Measurements from ENCODE around the gene TNFRSF8.

The TNFRSF8 gene

DNA sequence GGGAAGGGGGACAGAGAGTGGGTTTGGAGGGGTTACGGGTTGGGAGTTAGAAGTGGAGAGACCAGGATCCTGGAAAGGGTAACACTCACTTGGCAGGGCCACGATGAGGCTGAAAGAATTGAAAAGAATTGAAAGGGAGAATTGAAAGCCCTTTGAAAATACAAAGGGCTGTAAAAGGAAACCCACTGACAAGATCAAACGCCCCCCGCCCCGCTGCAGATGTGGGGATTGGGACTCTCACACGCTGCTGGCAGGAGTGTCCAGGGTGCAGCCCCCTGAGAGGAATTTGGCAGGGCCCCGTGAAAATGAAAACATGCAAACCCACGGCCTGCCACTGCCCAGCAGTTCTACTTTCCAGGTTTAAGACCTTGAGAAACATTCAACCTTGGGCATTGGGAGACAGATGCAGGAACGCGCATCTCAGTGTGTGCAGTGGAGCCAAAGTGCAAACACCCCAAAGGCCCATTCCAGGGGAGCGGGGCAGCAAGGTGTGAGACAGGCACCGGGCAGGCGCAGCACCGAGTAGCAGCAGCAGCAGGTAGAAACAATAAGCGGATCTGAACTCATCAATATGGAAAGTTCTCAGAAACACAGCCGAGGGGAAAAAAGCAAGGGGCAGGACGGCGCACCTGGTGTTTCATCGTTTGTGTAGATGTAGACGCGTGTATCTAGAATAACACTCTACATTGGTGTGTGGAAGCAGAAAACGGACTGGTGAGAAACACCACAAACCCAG is 95.4 kb downstream of the TNFRSF8 start:
- DNase-seq (ENCODE audit: low read depth), result no peak

DNA sequence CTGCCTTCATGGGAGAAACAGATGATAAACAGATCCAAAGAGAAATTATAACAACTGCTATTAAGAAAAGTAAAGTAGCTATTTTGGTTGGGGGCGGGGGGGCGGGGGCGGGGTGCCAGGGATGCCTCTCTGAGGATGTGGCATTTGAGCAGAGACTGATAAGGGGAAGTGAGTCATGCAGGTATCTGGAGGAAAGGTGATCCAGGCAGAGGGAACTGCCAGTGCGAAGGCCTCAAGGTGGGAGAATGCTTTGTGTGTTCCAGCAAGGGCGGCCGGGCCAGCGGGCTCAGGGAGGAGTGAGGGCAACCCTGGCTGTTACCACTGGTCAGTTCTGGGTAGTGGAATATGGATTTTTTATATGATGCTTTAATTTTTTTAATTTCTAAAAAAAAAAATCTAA is 96.7 kb downstream of the TNFRSF8 start:
- DNase-seq (ENCODE audit: low read depth), result no peak

DNA sequence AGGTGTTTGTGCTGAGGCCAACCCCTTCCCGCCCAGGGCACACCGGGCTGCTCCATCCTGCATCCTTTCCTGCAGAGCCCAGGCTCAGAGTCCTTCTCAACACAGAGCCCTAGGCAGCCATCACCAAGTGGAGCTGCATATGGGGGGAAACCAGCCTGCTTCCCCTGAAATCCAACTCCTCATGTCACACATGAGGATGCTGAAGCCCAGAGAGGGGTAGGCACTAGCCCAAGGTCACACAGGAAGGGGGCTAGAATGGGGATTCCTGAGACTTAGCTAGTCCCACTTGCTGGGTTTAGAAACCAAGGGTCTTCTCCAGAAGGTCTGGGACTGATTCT is 98.2 kb downstream of the TNFRSF8 start:
- no peak for DNase-seq (ENCODE audit: low read depth)

DNA sequence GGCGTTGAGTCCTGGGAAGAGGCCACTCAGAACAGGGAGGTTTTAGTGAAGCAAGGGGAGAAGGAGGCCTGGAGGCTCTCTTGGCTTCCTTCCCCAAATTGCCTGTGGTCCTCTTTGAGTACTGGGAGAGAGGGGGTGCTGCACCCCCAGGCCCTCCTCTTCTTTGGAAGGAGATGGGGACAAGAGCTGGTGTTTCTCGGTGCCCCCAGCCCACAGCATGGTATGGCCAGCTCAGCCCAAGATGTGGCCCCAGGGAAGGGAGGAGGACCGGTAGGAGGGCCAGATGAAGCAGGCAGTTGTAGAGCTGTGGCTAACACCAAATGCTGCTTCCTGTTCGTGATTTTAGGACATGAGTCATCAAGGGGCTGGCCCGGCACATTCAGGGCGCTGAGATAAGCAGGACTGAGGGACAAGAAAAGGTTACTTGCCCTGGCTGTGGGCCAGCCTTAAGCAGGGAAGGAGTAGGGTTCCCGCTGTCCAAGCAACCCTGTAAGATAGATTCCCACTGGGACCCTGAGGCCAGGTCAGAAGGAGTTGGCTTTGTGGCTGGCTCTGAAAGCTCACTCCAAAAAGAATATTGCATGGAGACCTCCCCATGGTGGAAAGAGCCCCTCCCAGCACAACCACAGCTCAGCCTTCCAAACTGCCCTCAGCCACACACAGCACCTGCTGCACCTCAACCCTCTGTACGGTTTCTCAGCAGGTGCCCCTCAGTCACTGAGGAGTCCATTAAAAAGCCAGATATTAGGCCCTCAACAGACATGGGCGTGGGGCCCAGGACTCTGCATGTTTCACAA is 98.8 kb downstream of the TNFRSF8 start:
- no peak for DNase-seq (ENCODE audit: low read depth)

DNA sequence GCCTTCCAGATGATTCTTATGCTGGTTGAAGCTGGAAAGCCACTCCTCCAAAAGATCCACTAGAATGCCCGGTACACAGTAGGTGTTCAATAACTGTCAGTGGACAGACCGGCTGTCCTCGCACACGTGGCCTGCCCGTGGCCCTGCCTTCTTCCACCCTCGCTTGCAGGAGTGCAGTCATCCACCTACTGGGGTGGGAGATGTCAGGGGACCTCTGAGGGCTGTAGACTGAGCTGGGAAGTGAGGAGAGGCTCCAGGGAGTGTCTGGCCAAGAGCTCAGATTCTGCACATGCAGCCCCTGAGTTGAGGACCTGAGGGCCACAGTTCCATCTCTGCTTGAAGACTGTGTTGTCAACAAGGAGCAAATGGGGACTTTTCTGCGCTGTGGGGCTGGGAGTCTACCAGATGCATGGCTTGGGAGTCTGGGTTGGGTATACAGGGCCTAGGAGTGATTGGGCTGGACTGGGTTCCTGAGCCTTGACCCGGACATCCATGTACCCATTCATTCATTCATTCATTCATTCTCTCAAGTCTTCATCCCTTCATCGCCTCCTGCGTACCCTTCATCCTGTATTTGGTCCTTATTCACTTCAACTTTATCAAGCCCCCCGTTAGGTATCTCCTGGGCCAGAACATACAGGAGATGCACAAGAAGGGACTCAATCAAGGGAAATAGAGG is 99.5 kb downstream of the TNFRSF8 start:
- DNase-seq (ENCODE audit: low read depth), result no peak

DNA sequence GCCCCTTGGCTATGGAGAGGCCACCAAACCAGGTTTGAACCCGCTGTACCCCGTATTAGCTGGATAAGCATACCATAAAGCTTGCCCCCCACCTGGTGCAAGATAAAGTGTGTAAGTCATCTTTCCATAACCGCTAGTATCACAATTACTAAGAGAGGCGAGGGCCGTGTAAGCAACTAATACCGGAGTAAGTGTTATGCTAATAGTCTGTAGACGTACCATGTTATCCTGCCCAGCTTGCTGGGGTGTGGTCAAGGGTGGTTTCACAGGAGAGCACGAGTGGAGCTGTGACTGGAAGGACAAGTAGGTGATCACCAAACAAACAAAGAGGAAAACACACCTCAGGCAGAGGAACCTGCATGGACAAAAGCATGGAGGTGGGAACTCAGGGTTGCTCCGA is 100.1 kb downstream of the TNFRSF8 start:
- no peak for DNase-seq (ENCODE audit: low read depth)

DNA sequence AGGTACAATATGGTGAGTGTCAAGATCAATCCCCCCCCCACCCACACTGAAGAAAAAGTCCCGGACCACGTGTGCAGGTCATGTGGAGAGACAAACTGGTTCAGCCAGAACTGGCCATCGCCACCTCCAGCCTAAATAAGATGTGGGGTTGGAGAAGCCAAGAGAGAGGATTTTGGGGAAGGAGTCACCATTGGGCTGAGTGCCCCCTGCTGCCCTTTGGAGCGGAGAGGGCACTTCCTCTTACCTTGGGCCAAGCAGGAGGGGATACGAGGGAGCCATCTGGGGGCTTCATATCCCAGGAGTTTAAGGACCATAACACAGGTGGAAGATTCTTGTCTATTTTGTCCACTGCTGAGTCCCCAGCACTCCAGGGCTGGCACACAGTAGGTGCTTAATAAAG is 101.1 kb downstream of the TNFRSF8 start:
- no peak for DNase-seq (ENCODE audit: low read depth)

DNA sequence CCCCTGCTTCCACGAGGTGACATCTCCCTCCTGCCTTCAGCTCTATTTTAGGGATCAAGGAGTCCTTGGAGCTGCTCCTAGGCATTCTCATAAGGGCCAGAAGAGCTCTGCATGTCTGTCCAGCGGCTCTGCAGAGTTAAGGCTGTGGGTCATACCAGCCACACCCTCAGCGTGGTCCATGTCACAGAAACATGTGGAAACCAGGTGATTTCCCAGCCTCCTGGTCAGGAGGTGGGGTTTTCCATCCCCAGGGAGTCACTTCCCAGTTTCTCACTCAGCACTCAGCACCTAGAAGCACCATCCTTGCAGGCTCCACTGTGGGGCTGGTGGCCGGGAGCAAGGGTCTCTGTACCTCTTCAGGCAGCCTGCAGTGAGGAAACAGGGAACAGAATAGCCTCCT is 102.2 kb downstream of the TNFRSF8 start:
- DNase-seq (ENCODE audit: low read depth), result no peak

DNA sequence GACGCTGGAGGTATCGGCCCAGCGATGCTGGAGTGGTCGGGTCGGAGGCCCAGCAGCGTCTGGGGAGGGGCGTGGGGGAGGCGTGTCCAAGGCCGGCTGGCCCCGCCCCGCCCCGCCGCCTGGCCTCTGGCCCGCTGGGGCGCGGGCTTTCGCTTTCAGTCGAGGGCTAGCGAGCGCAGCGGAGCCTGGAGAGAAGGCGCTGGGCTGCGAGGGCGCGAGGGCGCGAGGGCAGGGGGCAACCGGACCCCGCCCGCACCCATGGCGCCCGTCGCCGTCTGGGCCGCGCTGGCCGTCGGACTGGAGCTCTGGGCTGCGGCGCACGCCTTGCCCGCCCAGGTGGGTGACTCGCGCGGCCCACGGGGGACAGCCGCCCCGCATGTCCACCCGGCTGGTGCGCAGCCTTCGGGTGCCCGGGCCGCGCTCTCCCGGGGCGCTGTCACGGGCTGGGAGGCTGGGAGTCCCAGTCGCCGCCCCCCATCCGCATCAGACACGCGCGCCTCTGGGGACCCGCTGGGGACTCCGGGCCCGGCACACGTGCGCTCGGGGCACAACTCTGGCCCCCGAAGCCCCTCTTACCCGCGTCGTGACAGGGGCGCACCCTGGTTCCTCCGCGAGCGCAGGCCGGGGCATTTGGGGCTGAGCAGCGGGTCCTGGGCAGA is 103.9 kb downstream of the TNFRSF8 start, which contains the start of gene TNFRSF1B:
TSS of gene TNFRSF1B (plus strand) at position 158 of the 659 bp plus-strand sequence. CDS start at position 259, 101 bp downstream.
- no peak for DNase-seq (ENCODE audit: low read depth)

DNA sequence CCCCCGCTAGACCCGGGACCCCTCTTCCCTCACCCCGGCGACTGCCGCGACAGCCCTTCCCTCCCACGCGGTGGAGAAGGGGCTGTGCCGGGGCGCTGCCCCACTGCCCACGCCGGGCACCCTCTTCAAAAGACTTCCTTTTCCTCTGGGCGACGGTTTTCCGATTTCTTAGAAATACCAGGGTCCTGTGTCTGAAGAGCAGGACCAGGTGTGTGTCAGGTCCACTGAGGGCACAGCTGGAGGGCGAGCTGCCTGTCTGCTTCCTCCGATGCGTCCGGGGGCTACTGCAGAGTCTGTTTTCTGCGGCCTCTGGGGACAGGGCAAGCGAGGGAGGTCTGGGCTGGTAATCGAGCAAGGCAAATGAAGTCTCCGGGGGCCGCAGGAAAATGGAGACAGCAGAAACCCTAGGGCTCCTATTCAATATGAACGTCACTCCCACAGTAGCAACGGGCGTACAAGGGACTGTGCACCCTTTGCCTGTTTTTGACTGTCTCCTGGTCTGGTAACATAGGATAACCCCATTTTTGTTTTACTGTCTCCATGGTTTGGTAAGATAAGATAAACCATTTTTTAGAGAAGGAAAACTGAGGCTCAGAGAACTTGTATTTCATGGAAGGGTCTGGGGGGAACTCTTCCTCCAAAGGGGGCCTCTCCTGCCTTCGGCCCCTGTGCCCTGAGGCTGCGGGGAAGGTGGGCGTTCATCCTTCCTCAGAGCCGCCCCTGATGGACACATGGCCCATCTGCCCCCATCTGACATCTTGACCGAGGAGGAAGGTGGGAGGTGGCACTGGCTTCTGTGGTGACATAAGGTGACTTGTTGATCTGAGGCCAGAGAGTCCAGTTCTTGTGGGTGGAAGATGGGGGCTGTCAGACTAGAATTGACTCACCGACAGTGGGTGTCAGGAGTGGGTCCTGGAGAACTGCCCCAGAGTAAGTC is 104.7 kb downstream of the TNFRSF8 start:
- DNase-seq (ENCODE audit: low read depth), result no peak

DNA sequence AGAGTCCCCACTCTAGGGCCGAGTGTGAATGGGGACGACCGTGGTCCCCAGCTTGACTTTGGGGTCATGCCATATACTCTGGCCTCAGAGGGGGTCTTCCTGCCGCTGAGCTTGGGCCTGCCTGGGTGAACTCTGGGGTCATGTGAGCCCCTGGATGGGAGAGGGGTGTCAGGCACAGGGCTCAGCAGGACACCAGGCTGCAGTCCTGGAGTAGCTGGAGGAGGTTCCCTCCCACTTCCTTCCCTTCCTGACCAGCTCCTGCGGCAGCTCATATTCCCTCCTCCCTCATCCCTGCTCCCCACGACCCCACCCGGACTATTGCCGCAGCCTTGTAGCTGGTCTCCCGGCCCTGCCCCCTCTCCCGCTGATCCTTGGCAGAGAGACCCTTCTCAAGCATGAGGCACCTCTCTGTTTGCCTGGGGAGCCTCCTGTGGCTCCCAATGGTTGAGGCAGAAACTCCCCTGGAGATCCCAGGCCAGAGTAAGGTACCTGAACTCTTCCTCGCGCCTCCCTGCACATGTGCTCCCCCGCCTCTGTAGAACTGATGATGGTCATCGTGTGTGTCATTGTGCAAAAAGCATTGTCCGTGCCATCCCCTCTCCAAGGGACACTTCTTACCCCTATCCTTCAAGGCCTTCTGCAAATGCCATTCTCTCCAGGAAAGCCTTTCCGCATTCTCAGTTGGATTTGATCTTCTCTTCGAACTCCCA is 105.5 kb downstream of the TNFRSF8 start:
- DNase-seq (ENCODE audit: low read depth), result no peak

DNA sequence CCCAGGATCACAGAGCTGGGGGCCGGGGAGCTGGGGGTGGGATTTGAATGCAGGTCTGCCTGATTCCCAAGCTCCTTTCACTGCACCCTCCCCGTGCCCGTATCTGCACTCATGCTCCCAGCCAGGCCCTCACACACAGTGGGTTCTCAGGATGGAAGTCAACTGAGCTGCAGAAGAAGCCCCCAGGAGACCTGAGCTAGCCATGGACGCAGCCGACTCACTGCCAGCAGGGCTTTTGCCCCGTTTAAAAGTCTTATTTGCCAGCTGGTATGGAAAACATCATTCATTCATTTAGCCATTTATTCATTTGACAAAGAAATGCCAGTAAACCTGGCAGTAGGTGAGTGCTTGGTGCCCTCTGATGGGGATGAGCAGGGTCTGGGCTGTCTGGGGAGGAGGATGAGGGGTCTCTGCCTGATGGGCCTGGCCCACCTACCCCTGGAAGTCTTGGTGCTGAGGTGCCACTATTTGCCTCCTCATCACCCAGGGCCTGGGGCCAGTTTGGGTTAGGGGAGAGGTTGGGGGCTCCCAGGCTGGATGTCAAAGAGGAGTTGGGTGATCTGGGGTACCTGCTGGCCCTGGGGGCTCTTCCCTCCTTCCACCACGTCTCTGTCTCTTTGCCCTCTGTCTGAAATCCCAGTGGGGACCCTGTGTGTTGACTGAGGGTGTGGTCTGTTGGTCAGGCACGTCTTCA is 106.5 kb downstream of the TNFRSF8 start:
- DNase-seq (ENCODE audit: low read depth), result no peak

DNA sequence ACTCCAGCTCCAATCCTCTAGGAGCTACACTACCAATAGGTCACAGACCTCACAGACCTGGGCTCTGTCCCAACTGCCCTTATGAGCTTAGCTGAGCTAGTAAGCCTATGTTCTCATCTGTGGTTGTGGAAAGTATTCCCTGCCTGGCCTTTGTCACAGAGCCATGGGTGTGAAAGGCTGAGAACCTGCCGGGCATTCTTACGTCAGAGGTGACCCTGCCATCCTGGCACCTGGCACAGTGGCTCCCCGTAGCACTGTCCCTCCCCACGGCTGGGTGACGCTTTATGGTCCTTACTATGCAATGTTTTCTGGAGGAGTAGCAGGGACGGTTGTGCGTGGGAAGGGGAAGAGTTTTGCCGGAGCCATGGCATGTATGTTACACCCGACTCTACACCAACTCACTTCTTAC is 107.2 kb downstream of the TNFRSF8 start:
- DNase-seq (ENCODE audit: low read depth), result no peak

DNA sequence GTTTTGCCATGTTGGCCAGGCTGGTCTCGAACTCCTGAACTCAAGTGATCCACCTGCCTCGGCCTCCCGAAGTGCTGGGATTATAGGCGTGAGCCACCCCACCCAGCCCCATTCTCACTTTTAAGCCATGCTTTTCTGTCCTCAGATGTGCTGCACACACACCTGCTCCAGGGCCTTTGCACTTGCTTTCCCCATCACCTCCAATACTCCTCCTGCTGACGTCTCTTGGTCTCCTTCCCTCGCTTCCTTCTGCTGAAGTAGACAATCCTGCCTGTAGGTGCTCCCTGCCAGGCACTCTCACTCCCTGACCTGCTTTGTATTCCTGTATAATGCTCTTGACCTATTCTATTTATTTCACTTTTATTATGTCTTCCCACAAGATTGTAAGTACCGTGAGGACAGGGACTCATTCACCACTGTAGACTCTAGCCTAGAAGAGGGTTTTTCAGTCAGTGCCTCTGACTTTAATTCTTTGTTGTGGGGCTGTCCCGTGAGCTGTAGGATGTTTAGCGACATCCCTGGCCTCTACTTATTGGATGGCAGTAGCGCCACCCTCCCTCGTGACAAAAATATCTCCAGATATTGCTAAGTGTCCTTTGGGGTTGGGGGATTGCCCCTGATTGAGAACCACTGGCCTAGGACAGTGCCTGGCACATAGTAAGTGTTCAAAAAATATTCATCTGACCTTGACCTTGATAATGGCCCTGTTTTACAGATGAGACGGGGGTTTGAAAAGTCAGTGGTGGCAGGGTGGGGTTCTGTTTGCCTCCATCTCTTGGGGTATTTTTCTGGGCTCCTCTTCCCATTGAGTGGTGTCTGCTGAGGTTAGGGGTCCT is 108.3 kb downstream of the TNFRSF8 start:
- DNase-seq (ENCODE audit: low read depth), result no peak

DNA sequence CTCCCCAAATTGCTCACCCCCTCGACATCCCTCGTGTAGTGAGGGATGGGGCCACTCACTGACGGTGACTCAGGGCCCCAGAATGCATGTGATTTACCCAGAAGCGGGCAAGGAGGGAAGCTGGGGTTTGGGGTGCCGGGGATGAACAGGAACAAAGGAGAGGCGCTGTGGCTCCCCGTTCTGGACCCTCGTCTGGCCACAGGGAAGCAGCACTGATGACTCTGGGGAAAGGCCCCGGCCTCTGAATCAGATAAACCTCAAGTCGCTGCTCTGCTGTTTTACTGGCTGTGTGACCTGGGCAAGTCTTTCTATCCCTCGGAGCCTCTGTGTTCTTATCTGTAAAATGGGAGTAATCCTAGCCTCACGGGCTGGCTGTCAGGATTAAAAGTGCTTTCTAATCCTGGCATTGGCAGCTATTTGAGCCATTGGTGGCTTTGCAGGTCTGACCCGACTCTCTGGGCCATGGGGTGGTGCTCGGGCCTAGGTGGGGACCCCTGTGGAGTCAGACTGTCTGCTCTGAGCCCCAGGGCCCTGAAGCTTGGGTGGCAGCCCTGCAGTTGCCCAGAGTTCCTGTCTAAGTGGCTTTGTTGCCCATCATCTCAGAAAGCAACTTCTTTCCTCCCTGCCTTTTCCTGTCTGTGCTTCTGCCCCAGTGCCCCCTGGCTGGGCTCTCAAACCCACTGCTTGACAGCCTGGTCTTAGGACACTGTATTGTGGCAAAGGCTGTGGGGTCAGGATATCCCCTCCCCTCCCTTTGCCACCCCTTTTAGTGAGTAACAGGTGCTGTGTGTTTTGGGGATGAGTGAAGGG is 109.1 kb downstream of the TNFRSF8 start:
- no peak for DNase-seq (ENCODE audit: low read depth)

DNA sequence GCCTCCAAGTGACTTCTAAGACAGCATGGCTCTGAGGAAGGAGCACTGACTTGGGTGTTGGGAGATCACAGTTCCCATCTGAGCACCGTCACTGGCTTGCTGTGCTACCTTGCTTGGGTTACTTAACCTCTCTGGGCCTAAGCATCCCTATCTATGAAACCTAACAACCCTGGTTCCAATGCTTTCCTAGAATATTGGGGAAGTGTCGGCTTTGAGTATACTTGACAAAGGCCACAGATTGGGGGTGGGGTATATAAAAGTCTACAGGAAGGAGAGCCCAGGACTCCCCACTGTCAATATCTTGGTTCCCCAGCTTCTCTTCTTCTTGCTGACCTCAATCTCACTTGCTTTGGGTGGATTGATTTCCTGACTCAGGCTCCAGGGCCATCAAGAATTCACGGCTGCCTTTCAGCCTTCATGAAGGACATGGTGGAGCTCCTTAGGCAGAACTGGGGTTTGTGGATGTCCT is 110.0 kb downstream of the TNFRSF8 start:
- no peak for DNase-seq (ENCODE audit: low read depth)

DNA sequence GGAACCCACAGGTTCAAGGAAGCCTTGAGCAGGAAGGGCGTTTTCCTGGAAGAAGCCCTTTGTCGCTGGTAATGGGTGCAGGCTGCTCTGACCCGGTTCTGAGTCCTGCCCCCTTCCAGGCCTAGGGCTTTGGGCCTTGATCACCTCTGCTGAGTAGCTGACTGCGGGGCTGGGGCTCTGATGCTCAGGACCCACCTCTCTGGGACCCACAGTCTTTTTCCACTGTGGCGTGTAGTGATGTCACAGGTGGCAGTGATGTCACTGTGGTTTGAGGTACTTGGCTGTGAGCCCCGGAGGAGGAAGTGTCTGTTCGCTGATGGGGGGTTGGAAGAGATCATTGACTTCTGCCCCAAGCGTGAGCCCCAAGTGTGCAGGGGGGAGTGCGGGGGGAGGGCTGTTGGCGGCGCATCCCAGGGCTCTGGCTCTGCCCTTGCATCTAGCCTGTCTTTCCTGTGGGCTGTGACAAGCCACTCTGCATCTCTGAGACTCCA is 110.6 kb downstream of the TNFRSF8 start:
- peak; percentile 94 for DNase-seq (ENCODE audit: low read depth)
